ENCODE results near the gene FGD4.

The FGD4 gene

DNA sequence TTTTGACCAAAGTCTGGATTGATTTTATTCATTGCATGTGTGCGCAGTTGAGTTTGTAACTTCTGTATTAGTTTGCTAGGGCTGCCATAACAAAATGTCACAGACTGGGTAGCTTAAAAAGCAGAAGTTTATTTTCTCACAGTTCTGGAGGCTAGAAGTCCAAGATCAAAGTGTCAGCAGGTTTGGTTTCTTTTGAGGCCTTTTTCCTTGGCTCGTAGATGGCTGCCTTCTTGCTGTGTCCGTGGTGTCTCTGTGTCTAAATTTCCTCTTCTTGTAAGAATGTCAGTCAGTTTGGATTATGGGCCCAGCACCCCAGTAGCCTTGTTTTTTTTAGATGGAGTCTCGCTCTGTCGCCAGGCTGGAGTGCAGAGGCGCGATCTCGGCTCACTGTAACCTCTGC, 291.6 kb downstream of the FGD4 start:
- peaks cover 2% of the 10 kb centered on the region for H3K9me3 ChIP-seq (ENCODE audit: control insufficient read depth, low read length)
- no peak for DNase-seq (ENCODE audit: low read depth)

DNA sequence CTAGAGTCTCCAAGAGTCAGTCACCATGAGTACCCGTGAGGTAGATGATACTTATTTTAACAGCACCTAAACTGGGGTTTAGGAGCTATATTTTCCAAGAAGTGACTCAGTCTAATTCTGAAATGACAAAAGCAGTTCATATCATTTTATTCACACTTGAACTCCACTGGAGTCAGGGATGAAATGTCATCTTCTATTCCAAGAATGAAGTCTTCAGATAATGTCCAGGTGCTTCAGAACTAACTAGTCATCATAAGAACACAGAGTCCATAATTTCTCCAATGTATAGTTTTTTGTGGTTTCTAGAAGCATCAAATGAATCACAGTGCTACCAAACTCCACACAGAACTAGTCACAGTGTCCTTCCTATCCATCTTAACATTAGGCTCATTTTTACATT, 293.0 kb downstream of the FGD4 start:
- no peak for DNase-seq (ENCODE audit: low read depth)
- Histone ChIP-seq H3K4me3 (ENCODE audit: low read length) (no peak overlapping the region), H3K9ac (ENCODE audit: low read length) (no peak overlapping the region), H3K9me3 (ENCODE audit: control insufficient read depth, low read length) (peaks cover 6% of the 10 kb centered on the region), H3K36me3 (ENCODE audit: control insufficient read depth, insufficient read depth, low read length, severe bottlenecking) (peaks cover 10% of the 10 kb centered on the region), H3K27me3 (replicated peaks; ENCODE audit: control insufficient read depth, insufficient read depth, low read length) (no peaks in the 10 kb centered on the region), H3K4me1 (ENCODE audit: control insufficient read depth, insufficient read depth, low read length) (peaks cover 7% of the 10 kb centered on the region)

More for the DNA sequence above, 291.6 kb downstream of the FGD4 start:
- Histone ChIP-seq H3K36me3 (ENCODE audit: control insufficient read depth, insufficient read depth, low read length, severe bottlenecking) (peaks cover 15% of the 10 kb centered on the region), H3K4me1 (ENCODE audit: control insufficient read depth, insufficient read depth, low read length) (peaks cover 7% of the 10 kb centered on the region), H3K9ac (ENCODE audit: low read length) (no peak overlapping the region), H3K4me3 (ENCODE audit: low read length) (no peak overlapping the region), H3K27me3 (replicated peaks; ENCODE audit: control insufficient read depth, insufficient read depth, low read length) (no peaks in the 10 kb centered on the region)

DNA sequence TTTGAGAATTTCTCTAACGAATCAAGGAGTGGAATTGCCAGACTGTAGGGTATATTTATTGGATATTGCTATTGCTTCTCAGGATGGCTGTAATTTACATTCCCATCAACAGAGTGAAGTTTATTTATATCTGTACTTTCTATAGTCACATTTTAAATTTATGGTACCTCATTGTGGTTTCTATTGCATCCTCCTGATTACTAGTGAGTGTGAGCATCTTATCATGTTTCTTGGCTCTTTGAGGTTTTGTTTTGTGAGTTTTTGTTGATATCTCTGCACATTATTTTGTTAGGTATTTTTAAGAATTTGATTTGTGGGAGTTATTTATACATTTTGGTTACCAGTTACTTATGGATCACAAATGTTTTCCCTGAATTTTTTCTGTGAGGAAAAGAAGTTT, 293.7 kb downstream of the FGD4 start:
- H3K36me3 ChIP-seq (ENCODE audit: control insufficient read depth, insufficient read depth, low read length, severe bottlenecking) = peaks cover 10% of the 10 kb centered on the region
- H3K9me3 ChIP-seq (ENCODE audit: control insufficient read depth, low read length) = peaks cover 6% of the 10 kb centered on the region
- no peak for DNase-seq (ENCODE audit: low read depth)
- H3K9ac ChIP-seq (ENCODE audit: low read length) = no peak overlapping the region
- H3K27me3 ChIP-seq (replicated peaks; ENCODE audit: control insufficient read depth, insufficient read depth, low read length) = no peaks in the 10 kb centered on the region
- no peak overlapping the region for H3K4me3 ChIP-seq (ENCODE audit: low read length)
- peaks cover 7% of the 10 kb centered on the region for H3K4me1 ChIP-seq (ENCODE audit: control insufficient read depth, insufficient read depth, low read length)
